ENCODE measurements around the gene TMEM17.

DNA sequence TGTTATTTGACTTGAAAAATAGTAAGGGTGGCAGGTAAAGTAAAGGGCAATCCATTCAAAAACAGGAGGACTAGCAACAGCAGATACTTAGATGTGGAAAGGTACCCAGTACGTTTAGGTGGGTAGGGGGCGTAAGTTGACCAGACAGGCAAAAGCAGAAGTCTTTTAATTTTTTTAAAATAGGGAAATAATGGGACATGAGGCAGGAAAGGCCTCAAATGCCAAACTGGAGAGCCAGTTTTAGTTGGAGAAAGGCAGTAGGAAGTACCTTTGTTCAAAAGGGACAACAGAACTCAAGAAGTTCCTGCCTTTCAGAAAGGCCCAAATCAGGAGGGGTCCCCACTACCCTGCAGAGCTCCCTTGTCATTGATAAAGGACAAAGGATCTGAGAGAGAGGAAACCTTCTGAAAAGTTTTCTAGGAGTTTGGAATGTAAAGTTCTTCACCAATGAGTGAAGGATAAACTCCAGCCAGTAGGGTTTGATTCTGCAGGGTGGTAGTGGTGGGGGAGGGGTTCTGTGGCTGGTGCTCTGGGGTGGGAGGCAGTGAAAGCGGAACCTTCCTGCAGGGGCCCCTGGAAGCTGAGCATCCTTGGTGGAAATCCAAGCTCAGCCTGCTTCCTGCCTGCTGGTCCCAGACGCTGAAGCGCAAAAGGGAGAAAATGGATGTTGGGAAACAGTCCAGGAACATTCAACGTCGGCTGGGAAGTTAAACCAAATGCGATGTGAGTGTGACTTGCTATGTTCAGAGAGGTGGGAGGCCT lies 40.1 kb downstream of the TMEM17 start:
- TF ChIP-seq, protein P1, sequence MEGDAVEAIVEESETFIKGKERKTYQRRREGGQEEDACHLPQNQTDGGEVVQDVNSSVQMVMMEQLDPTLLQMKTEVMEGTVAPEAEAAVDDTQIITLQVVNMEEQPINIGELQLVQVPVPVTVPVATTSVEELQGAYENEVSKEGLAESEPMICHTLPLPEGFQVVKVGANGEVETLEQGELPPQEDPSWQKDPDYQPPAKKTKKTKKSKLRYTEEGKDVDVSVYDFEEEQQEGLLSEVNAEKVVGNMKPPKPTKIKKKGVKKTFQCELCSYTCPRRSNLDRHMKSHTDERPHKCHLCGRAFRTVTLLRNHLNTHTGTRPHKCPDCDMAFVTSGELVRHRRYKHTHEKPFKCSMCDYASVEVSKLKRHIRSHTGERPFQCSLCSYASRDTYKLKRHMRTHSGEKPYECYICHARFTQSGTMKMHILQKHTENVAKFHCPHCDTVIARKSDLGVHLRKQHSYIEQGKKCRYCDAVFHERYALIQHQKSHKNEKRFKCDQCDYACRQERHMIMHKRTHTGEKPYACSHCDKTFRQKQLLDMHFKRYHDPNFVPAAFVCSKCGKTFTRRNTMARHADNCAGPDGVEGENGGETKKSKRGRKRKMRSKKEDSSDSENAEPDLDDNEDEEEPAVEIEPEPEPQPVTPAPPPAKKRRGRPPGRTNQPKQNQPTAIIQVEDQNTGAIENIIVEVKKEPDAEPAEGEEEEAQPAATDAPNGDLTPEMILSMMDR (IDR thresholded peaks at IDR 0.05; ENCODE audit: low read length) = no peak
- no peak for TF ChIP-seq EZH2 (IDR thresholded peaks at IDR 0.05; ENCODE audit: borderline replicate concordance, low read length)
